Panc1 (cell line): Measurements from ENCODE around the gene SETD6. TPM values are rescaled to one million over a fixed set of nuclear protein-coding genes. Genes with fewer than 3 reads are reported as not detected.

ENCODE experiments used
- total RNA-seq: library from RNA; stranded (reverse); gene quantifications from one replicate; pipeline ENCODE4 v1.2.1, GENCODE V29; 2021; ENCODE audit not compliant: unreplicated experiment

The SETD6 gene
- total RNA-seq, 1 experiment from 2014 or later: 28.3 TPM

Other genes with a start within 250 kb of the SETD6 start
- not detected for gene PRSS54, start 220.5 kb upstream of the SETD6 start, total RNA-seq
- gene GINS3, start 123.0 kb upstream of the SETD6 start, total RNA-seq: 7.6 TPM
- 5.1 TPM for gene NDRG4, start 15.4 kb upstream of the SETD6 start, total RNA-seq
- gene CNOT1, start 114.3 kb downstream of the SETD6 start, total RNA-seq: 170 TPM
- 20.2 TPM for gene SLC38A7, start 169.3 kb downstream of the SETD6 start, total RNA-seq
- 64.0 TPM for gene GOT2, start 218.8 kb downstream of the SETD6 start, total RNA-seq